Islet precursor cell (in vitro differentiated cells): ENCODE data around the gene TLCD3A.
"Not testable (repeated sequence)": the region's sequence is repeated elsewhere in the genome, so short reads cannot be mapped to it uniquely, and the experiment has no call there.

Source experiments
- DNase-seq: peaks from one replicate; pipeline ENCODE4 v3.0.0-alpha.2; 2018

TLCD3A gene

GRCh38 chr17:718075-718474, 14.3 kb upstream of the TLCD3A start:
- no peak for DNase-seq

- no peak for DNase-seq
Measured at GRCh38 chr17:720706-721539, 11.5 kb upstream of the TLCD3A start.

- no peak for DNase-seq
Measured at GRCh38 chr17:721540-721937, 10.9 kb upstream of the TLCD3A start.

- DNase-seq: no peak
Measured at GRCh38 chr17:725084-725483, 7.3 kb upstream of the TLCD3A start.

GRCh38 chr17:725746-726145, 6.7 kb upstream of the TLCD3A start:
- DNase-seq: peak; percentile 78

- no peak for DNase-seq
Measured at GRCh38 chr17:726271-726919, 6.0 kb upstream of the TLCD3A start.

GRCh38 chr17:728911-729310, 3.5 kb upstream of the TLCD3A start:
- peak; percentile 84 for DNase-seq

- no peak for DNase-seq
Measured at GRCh38 chr17:731644-732066, 741 bp upstream of the TLCD3A start.

- peak; percentile 74 for DNase-seq
Measured at GRCh38 chr17:732902-733720, 715 bp downstream of the TLCD3A start.

GRCh38 chr17:733743-734142, 1.3 kb downstream of the TLCD3A start:
- no peak for DNase-seq

GRCh38 chr17:737561-738113, 5.2 kb downstream of the TLCD3A start:
- no peak for DNase-seq

- DNase-seq: no peak
Measured at GRCh38 chr17:740240-741017, 8.0 kb downstream of the TLCD3A start.

GRCh38 chr17:742147-742793, 9.9 kb downstream of the TLCD3A start:
- no peak for DNase-seq

GRCh38 chr17:743139-743538, 10.7 kb downstream of the TLCD3A start:
- no peak for DNase-seq

- DNase-seq: no peak
Measured at GRCh38 chr17:744937-745336, 12.5 kb downstream of the TLCD3A start.

- DNase-seq: no peak
Measured at GRCh38 chr17:745406-745805, 13.0 kb downstream of the TLCD3A start.

- DNase-seq: no peak
Measured at GRCh38 chr17:746181-746580, 13.8 kb downstream of the TLCD3A start.

- no peak for DNase-seq
Measured at GRCh38 chr17:746783-747629, 14.6 kb downstream of the TLCD3A start.

GRCh38 chr17:748604-749003, 16.2 kb downstream of the TLCD3A start:
- not testable (repeated sequence) for DNase-seq

GRCh38 chr17:749359-749758, 17.0 kb downstream of the TLCD3A start:
- DNase-seq: not testable (repeated sequence)
